Measurements from ENCODE around the gene C1orf167. TPM values are rescaled to one million over a fixed set of nuclear protein-coding genes. Genes with fewer than 3 reads are reported as not detected.

C1orf167 gene
- total and polyA plus RNA-seq, 4 donors = 0.37 TPM; not detected in 3

- H3K9ac ChIP-seq (ENCODE audit: low read depth in 1 of 2, low read length in 2 of 2) = no peak overlapping the region
Measured at GRCh38 chr1:11761285-11761684, 708 bp upstream of the C1orf167 start.

DNA sequence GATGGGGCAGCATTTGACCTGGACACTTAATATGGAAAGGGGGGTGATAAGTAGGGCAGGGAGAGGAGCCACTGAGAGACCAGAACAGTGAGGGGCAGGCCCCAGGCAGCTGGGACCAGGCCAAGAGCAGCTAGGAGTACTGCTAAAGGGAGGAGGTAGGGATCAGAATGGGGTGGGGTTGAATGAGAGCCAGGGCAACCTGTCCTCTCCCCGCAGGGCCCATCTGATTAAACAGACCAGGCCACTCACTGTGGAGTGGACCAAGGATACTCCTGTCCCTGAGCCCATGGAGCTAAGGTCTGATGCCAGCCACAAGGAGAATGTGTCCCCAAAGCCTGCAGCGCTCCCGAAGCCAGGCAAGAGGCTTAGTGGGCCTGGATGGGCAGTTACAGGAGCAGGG lies 2.1 kb downstream of the C1orf167 start:
- Histone ChIP-seq H3K9ac (ENCODE audit: low read depth in 1 of 2, low read length in 2 of 2) (no peak overlapping the region), H3K36me3 (ENCODE audit: control insufficient read depth in 4 of 4, insufficient read depth in 3 of 4, low read depth in 1 of 4, low read length in 3 of 4) (no peaks in the 10 kb centered on the region), H3K4me1 (ENCODE audit: control insufficient read depth in 4 of 4, insufficient read depth in 4 of 4, low read length in 3 of 4) (peaks cover 0 to 5% (median 0%) of the 10 kb centered on the region in 4 donors), H3K27ac (ENCODE audit: low read depth in 1 of 2, low read length in 2 of 2) (no peak overlapping the region), H3K9me3 (ENCODE audit: control insufficient read depth in 4 of 4, low read length in 3 of 4) (no peaks in the 10 kb centered on the region), H3K27me3 (ENCODE audit: control insufficient read depth in 4 of 4, insufficient read depth in 4 of 4, low read length in 3 of 4) (peaks cover 0 to 6% (median 0%) of the 10 kb centered on the region in 4 donors), H3K4me3 (ENCODE audit: low read depth in 1 of 3, low read length in 3 of 3) (no peak overlapping the region)
- no peak for DNase-seq (ENCODE audit: low spot score)
- 86% methylated on average over 3 of the region's 3 CpGs for WGBS
- TF ChIP-seq, protein P1, sequence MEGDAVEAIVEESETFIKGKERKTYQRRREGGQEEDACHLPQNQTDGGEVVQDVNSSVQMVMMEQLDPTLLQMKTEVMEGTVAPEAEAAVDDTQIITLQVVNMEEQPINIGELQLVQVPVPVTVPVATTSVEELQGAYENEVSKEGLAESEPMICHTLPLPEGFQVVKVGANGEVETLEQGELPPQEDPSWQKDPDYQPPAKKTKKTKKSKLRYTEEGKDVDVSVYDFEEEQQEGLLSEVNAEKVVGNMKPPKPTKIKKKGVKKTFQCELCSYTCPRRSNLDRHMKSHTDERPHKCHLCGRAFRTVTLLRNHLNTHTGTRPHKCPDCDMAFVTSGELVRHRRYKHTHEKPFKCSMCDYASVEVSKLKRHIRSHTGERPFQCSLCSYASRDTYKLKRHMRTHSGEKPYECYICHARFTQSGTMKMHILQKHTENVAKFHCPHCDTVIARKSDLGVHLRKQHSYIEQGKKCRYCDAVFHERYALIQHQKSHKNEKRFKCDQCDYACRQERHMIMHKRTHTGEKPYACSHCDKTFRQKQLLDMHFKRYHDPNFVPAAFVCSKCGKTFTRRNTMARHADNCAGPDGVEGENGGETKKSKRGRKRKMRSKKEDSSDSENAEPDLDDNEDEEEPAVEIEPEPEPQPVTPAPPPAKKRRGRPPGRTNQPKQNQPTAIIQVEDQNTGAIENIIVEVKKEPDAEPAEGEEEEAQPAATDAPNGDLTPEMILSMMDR (IDR thresholded peaks at IDR 0.05; ENCODE audit: low read depth, low read length, missing input control) = no peak
- TF ChIP-seq RXRA (IDR thresholded peaks at IDR 0.05) (no peak), EGR1 (IDR thresholded peaks at IDR 0.05; ENCODE audit: low read depth in 2 of 2) (no peak), NR2F2 (IDR thresholded peaks at IDR 0.05) (no peak), YY1 (IDR thresholded peaks at IDR 0.05) (no peak), HNF4G (IDR thresholded peaks at IDR 0.05) (no peak), FOXA1 (IDR thresholded peaks at IDR 0.05) (no peak), GABPA (IDR thresholded peaks at IDR 0.05 in 1 of 2, conservative IDR thresholded peaks at IDR 0.05 in 1 of 2) (no peak), HNF4A (conservative IDR thresholded peaks at IDR 0.05) (no peak), RAD21 (IDR thresholded peaks at IDR 0.05) (no peak), ZBTB33 (IDR thresholded peaks at IDR 0.05) (no peak)
- TF ChIP-seq, protein P2, sequence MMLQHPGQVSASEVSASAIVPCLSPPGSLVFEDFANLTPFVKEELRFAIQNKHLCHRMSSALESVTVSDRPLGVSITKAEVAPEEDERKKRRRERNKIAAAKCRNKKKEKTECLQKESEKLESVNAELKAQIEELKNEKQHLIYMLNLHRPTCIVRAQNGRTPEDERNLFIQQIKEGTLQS (IDR thresholded peaks at IDR 0.05) = no peak
- TF ChIP-seq, protein P3, sequence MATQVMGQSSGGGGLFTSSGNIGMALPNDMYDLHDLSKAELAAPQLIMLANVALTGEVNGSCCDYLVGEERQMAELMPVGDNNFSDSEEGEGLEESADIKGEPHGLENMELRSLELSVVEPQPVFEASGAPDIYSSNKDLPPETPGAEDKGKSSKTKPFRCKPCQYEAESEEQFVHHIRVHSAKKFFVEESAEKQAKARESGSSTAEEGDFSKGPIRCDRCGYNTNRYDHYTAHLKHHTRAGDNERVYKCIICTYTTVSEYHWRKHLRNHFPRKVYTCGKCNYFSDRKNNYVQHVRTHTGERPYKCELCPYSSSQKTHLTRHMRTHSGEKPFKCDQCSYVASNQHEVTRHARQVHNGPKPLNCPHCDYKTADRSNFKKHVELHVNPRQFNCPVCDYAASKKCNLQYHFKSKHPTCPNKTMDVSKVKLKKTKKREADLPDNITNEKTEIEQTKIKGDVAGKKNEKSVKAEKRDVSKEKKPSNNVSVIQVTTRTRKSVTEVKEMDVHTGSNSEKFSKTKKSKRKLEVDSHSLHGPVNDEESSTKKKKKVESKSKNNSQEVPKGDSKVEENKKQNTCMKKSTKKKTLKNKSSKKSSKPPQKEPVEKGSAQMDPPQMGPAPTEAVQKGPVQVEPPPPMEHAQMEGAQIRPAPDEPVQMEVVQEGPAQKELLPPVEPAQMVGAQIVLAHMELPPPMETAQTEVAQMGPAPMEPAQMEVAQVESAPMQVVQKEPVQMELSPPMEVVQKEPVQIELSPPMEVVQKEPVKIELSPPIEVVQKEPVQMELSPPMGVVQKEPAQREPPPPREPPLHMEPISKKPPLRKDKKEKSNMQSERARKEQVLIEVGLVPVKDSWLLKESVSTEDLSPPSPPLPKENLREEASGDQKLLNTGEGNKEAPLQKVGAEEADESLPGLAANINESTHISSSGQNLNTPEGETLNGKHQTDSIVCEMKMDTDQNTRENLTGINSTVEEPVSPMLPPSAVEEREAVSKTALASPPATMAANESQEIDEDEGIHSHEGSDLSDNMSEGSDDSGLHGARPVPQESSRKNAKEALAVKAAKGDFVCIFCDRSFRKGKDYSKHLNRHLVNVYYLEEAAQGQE (IDR thresholded peaks at IDR 0.05) = no peak
- TF ChIP-seq, protein P4, sequence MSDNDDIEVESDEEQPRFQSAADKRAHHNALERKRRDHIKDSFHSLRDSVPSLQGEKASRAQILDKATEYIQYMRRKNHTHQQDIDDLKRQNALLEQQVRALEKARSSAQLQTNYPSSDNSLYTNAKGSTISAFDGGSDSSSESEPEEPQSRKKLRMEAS (IDR thresholded peaks at IDR 0.05) = no peak

More at GRCh38 chr1:11761285-11761684, 708 bp upstream of the C1orf167 start:
- TF ChIP-seq GABPA (IDR thresholded peaks at IDR 0.05 in 1 of 2, conservative IDR thresholded peaks at IDR 0.05 in 1 of 2) (no peak), RXRA (IDR thresholded peaks at IDR 0.05) (no peak), HNF4G (IDR thresholded peaks at IDR 0.05) (no peak)
- TF ChIP-seq, protein P2 (IDR thresholded peaks at IDR 0.05) = no peak
- Histone ChIP-seq H3K27ac (ENCODE audit: low read depth in 1 of 2, low read length in 2 of 2) (no peak overlapping the region), H3K27me3 (ENCODE audit: control insufficient read depth in 4 of 4, insufficient read depth in 4 of 4, low read length in 3 of 4) (peaks cover 0 to 6% (median 0%) of the 10 kb centered on the region in 4 donors), H3K36me3 (ENCODE audit: control insufficient read depth in 4 of 4, insufficient read depth in 3 of 4, low read depth in 1 of 4, low read length in 3 of 4) (no peaks in the 10 kb centered on the region), H3K4me3 (ENCODE audit: low read depth in 1 of 3, low read length in 3 of 3) (no peak overlapping the region), H3K9me3 (ENCODE audit: control insufficient read depth in 4 of 4, low read length in 3 of 4) (no peaks in the 10 kb centered on the region), H3K4me1 (ENCODE audit: control insufficient read depth in 4 of 4, insufficient read depth in 4 of 4, low read length in 3 of 4) (peaks cover 0 to 5% (median 0%) of the 10 kb centered on the region in 4 donors)
- 84% methylated on average over 6 of the region's 6 CpGs for WGBS
- DNase-seq (ENCODE audit: low spot score) = no peak
